Hepatocyte (in vitro differentiated cells): ENCODE results near the gene NFIX. TPM values are rescaled to one million over a fixed set of nuclear protein-coding genes. Genes with fewer than 3 reads are reported as not detected.

Experiments used
- DNase-seq: peaks from one replicate; pipeline ENCODE4 v3.0.0-alpha.2; 2016; ENCODE audit warnings: low spot score
- H2AFZ ChIP-seq: fragments of 200-600 bp; sonication (generic); 2 replicates; pipeline ENCODE4 v1.6.0; 2016; ENCODE audit warnings: antibody characterized with exemption, mild to moderate bottlenecking
- H3K27ac ChIP-seq: fragments of 200-600 bp; sonication (generic); 2 replicates; pipeline ENCODE4 v1.5.1; 2016; ENCODE audit warnings: mild to moderate bottlenecking
- H3K27me3 ChIP-seq: fragments of 200-600 bp; sonication (generic); 2 replicates; pipeline ENCODE4 v1.6.1; 2016
- H3K36me3 ChIP-seq: fragments of 200-600 bp; sonication (generic); replicated peaks from 2 replicates; pipeline ENCODE4 v1.5.1; 2016; ENCODE audit warnings: low read depth; ENCODE audit not compliant: insufficient read depth
- H3K4me1 ChIP-seq: fragments of 200-600 bp; sonication (generic); 2 replicates; pipeline ENCODE4 v1.5.1; 2016; ENCODE audit warnings: mild to moderate bottlenecking, moderate library complexity; ENCODE audit not compliant: insufficient read depth
- H3K4me2 ChIP-seq: fragments of 200-600 bp; sonication (generic); 2 replicates; pipeline ENCODE4 v1.6.0; 2016
- H3K4me3 ChIP-seq: fragments of 200-600 bp; sonication (generic); 2 replicates; pipeline ENCODE4 v1.5.1; 2016; ENCODE audit warnings: mild to moderate bottlenecking
- H3K79me2 ChIP-seq: fragments of 200-600 bp; sonication (generic); 2 replicates; pipeline ENCODE4 v1.6.0; 2017; ENCODE audit warnings: mild to moderate bottlenecking
- H3K9me2 ChIP-seq: fragments of 200-600 bp; sonication (generic); replicated peaks from 2 replicates; pipeline ENCODE4 v1.6.0; 2017; ENCODE audit warnings: mild to moderate bottlenecking; ENCODE audit not compliant: insufficient read depth
- H3K9me3 ChIP-seq: fragments of 200-600 bp; sonication (generic); 2 replicates; pipeline ENCODE4 v1.5.1; 2016; ENCODE audit warnings: low read depth, mild to moderate bottlenecking
- H4K20me1 ChIP-seq: fragments of 200-600 bp; sonication (generic); 2 replicates; pipeline ENCODE4 v1.6.0; 2016; ENCODE audit warnings: mild to moderate bottlenecking; ENCODE audit not compliant: insufficient read depth, poor library complexity, severe bottlenecking
- CTCF ChIP-seq: fragments of 200-600 bp; sonication (generic); IDR thresholded peaks from 2 replicates; pipeline ENCODE4 v1.5.1; 2016; ENCODE audit warnings: antibody characterized with exemption, mild to moderate bottlenecking; ENCODE audit not compliant: poor library complexity
- EZH2 ChIP-seq: fragments of 200-600 bp; sonication (generic); IDR thresholded peaks from 2 replicates; pipeline ENCODE4 v1.6.1; 2016; ENCODE audit warnings: antibody characterized with exemption, mild to moderate bottlenecking, borderline replicate concordance
- EZH2phosphoT487 ChIP-seq: fragments of 200-600 bp; sonication (generic); IDR thresholded peaks from one replicate; pipeline ENCODE4 v1.6.1; 2018; ENCODE audit warnings: antibody characterized with exemption, mild to moderate bottlenecking, low read depth, moderate library complexity; ENCODE audit not compliant: unreplicated experiment, severe bottlenecking
- WGBS: methylation state at CpG from one replicate; pipeline ENCODE4 v1.1.6; 2016; ENCODE audit warnings: low lambda C conversion rate; ENCODE audit errors: missing lambda C conversion rate; 5-methylcytosine and 5-hydroxymethylcytosine counted together
- polyA plus RNA-seq: library from polyadenylated mRNA; unstranded; fragments of >200 nt; fragmentation: Nextera tagmentation; extraction: Ambion mirVana; gene quantifications from 2 replicates; pipeline ENCODE4 v1.2.1, GENCODE V29; 2016
- total RNA-seq: library from RNA; depleted of rRNA; stranded (reverse); fragments of >200 nt; gene quantifications from 2 replicates; pipeline ENCODE4 v1.2.3, GENCODE V29; 2014

Gene NFIX
- total and polyA plus RNA-seq, 2 experiments from 2014 or later: 10.2 to 12.8 TPM

- H3K36me3 ChIP-seq: no peaks in the 10 kb centered on the region
- TF ChIP-seq EZH2phosphoT487 (no peak), EZH2 (no peak), CTCF (no peak)
- H2AFZ ChIP-seq: no peak overlapping the region
- peaks cover 4% of the 10 kb centered on the region for H3K79me2 ChIP-seq
- H3K9me2 ChIP-seq: no peaks in the 10 kb centered on the region
- 94% methylated on average over 5 of the region's 5 CpGs for WGBS
- no peak overlapping the region for H3K27ac ChIP-seq
- no peak overlapping the region for H3K4me3 ChIP-seq
- H3K4me2 ChIP-seq: no peak overlapping the region
- no peaks in the 10 kb centered on the region for H3K9me3 ChIP-seq
- H4K20me1 ChIP-seq: peaks cover 2% of the 10 kb centered on the region
- peaks cover 31% of the 10 kb centered on the region for H3K27me3 ChIP-seq
- peaks cover 5% of the 10 kb centered on the region for H3K4me1 ChIP-seq
- DNase-seq: no peak
Measured at GRCh38 chr19:12991296-12991695, 4.0 kb upstream of the NFIX start.

GRCh38 chr19:12992729-12993128 is 2.5 kb upstream of the NFIX start:
- Histone ChIP-seq H4K20me1 (peaks cover 8% of the 10 kb centered on the region), H3K4me1 (peaks cover 15% of the 10 kb centered on the region), H3K9me3 (no peaks in the 10 kb centered on the region), H3K4me3 (no peak overlapping the region), H2AFZ (no peak overlapping the region), H3K27me3 (peaks cover 45% of the 10 kb centered on the region), H3K4me2 (no peak overlapping the region), H3K9me2 (no peaks in the 10 kb centered on the region), H3K79me2 (peaks cover 16% of the 10 kb centered on the region), H3K36me3 (no peaks in the 10 kb centered on the region), H3K27ac (no peak overlapping the region)
- WGBS: 90% methylated on average over 11 of the region's 11 CpGs
- DNase-seq: no peak
- TF ChIP-seq EZH2phosphoT487: no peak
- no peak for TF ChIP-seq CTCF
- no peak for TF ChIP-seq EZH2

GRCh38 chr19:12993562-12993961 is 1.7 kb upstream of the NFIX start:
- TF ChIP-seq EZH2phosphoT487 (no peak), EZH2 (no peak), CTCF (no peak)
- H3K27me3 ChIP-seq: peaks cover 51% of the 10 kb centered on the region
- peaks cover 19% of the 10 kb centered on the region for H3K79me2 ChIP-seq
- no peaks in the 10 kb centered on the region for H3K36me3 ChIP-seq
- H4K20me1 ChIP-seq: peaks cover 8% of the 10 kb centered on the region
- WGBS: 84% methylated on average over 7 of the region's 7 CpGs
- no peak overlapping the region for H3K27ac ChIP-seq
- no peak for DNase-seq
- no peaks in the 10 kb centered on the region for H3K9me2 ChIP-seq
- H3K9me3 ChIP-seq: no peaks in the 10 kb centered on the region
- no peak overlapping the region for H3K4me3 ChIP-seq
- peaks cover 18% of the 10 kb centered on the region for H3K4me1 ChIP-seq
- H3K4me2 ChIP-seq: no peak overlapping the region
- H2AFZ ChIP-seq: no peak overlapping the region
